Measurements from ENCODE around the gene SMPD1.

DNA sequence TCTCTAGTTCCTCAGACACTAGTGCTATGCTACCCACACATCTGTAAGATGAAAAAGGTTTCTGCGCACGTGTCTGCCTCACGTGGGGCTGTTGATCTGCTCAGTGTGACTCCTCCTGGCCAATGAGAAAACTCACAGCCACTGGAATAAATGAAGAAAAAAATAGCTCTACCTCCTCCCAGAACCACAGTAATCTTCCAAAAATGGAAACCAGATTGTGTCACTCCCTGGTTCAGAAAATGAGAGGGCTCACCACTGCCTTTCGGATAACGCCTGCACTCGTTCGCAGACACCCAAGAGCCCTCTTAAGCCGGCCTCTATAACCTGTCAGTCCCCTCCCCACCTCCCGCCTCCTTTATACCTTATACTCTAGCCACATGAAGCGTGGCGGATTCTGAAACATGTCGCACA is 23.5 kb downstream of the SMPD1 start:
- no peak for TF ChIP-seq POLR2AphosphoS5 (IDR thresholded peaks at IDR 0.05)
- TF ChIP-seq, protein P1, sequence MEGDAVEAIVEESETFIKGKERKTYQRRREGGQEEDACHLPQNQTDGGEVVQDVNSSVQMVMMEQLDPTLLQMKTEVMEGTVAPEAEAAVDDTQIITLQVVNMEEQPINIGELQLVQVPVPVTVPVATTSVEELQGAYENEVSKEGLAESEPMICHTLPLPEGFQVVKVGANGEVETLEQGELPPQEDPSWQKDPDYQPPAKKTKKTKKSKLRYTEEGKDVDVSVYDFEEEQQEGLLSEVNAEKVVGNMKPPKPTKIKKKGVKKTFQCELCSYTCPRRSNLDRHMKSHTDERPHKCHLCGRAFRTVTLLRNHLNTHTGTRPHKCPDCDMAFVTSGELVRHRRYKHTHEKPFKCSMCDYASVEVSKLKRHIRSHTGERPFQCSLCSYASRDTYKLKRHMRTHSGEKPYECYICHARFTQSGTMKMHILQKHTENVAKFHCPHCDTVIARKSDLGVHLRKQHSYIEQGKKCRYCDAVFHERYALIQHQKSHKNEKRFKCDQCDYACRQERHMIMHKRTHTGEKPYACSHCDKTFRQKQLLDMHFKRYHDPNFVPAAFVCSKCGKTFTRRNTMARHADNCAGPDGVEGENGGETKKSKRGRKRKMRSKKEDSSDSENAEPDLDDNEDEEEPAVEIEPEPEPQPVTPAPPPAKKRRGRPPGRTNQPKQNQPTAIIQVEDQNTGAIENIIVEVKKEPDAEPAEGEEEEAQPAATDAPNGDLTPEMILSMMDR (IDR thresholded peaks at IDR 0.05) = no peak
- no peak for TF ChIP-seq POLR2A (IDR thresholded peaks at IDR 0.05)

All from transverse colon (tissue), 4 donors.